ENCODE results near the gene TK2. TPM values are rescaled to one million over a fixed set of nuclear protein-coding genes. Genes with fewer than 3 reads are reported as not detected.

Gene TK2
- total and polyA plus RNA-seq, 9 of the 15 experiments (the other 6 are each of a cell fraction or from before 2014, with no cell fraction given): 1.1 to 10.2 (median 5.3) TPM

GRCh38 chr16:66516808-66517585 is 32.9 kb downstream of the TK2 start (continued):
- no peak for TF ChIP-seq TFAM (CRISPR knock-in tag; conservative IDR thresholded peaks at IDR 0.05)
- no peak for TF ChIP-seq TAF15 (IDR thresholded peaks at IDR 0.05; ENCODE audit: low read depth, low read length)
- no peak for TF ChIP-seq ZNF583 (CRISPR knock-in tag; IDR thresholded peaks at IDR 0.05)
- TF ChIP-seq ADNP (tag; IDR thresholded peaks at IDR 0.05): no peak
- TF ChIP-seq ZC3H8 (IDR thresholded peaks at IDR 0.05): no peak
- TF ChIP-seq FOXJ3 (CRISPR knock-in tag; IDR thresholded peaks at IDR 0.05): no peak
- TF ChIP-seq ZNF184 (CRISPR knock-in tag; IDR thresholded peaks at IDR 0.05): no peak
- no peak for TF ChIP-seq NUFIP1 (IDR thresholded peaks at IDR 0.05; ENCODE audit: partially characterized antibody)
- peak; percentile 86 for TF ChIP-seq GABPB1 (CRISPR knock-in tag; IDR thresholded peaks at IDR 0.05)
- TF ChIP-seq ZBED1 (IDR thresholded peaks at IDR 0.05): no peak
- no peak for TF ChIP-seq CUX1 (CRISPR knock-in tag; IDR thresholded peaks at IDR 0.05)
- no peak for TF ChIP-seq SMC3 (conservative IDR thresholded peaks at IDR 0.05; ENCODE audit: insufficient read depth, low read depth, low read length)
- 0 out of 2 replicates have a peak, but pooled peaks have one; percentile 28 for TF ChIP-seq MITF (IDR thresholded peaks at IDR 0.05)
- 0 out of 2 replicates have a peak, but pooled peaks have one; percentile 69 for TF ChIP-seq ZKSCAN8 (CRISPR knock-in tag; IDR thresholded peaks at IDR 0.05)
- TF ChIP-seq ZFP91 (CRISPR knock-in tag; IDR thresholded peaks at IDR 0.05): no peak
- TF ChIP-seq ZBTB2 (IDR thresholded peaks at IDR 0.05): 0 out of 2 replicates have a peak, but pooled peaks have one; percentile 1
- no peak for TF ChIP-seq DEAF1 (CRISPR knock-in tag; IDR thresholded peaks at IDR 0.05)
